ENCODE data around the gene PGLYRP2.

PGLYRP2 gene

DNA sequence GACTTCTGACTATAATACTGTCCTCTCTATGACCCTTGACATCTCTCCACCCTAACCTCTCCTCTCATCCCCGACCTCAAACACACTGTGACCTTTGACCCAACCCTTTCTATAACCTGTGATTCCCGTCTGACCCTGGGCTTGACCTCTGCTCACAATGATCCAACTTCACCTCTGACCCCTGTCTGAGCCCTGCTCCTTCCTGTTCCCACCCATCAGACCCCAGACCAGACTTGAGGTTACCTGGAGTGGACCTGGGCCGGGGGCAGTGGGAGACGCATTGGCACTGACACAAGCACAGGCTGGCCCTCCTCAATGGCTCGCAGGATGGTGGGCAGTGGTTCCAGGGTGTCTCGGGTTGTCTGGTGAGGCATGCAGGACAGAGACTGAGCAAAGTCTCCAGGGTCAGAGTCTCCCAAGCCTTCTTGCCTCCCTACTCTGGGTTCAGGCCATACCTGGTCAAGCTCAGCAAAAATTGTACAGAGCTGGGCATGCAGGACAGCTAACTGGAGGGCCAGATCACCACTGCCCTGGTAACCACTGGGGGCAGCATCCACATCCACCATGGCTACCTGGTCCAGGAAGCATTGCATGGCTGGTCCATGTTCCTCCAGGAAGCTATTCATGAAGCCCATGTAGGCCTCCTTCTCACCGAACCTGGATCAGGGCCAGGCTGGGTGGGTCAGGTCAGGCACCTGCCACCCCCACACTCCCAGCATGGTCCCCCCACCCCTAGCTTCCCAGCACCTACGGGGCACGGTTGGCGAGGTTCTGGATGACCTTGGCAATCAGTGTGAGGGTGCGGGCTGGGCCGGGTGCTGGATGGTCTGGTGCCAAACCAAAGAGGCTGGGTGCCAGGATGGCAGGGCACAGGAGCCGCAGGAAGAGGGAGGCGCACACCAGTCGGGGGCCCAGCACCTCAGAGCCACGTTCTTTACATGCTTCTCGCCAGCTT, 25.1 kb downstream of the PGLYRP2 start:
- DNase-seq: no peak

DNA sequence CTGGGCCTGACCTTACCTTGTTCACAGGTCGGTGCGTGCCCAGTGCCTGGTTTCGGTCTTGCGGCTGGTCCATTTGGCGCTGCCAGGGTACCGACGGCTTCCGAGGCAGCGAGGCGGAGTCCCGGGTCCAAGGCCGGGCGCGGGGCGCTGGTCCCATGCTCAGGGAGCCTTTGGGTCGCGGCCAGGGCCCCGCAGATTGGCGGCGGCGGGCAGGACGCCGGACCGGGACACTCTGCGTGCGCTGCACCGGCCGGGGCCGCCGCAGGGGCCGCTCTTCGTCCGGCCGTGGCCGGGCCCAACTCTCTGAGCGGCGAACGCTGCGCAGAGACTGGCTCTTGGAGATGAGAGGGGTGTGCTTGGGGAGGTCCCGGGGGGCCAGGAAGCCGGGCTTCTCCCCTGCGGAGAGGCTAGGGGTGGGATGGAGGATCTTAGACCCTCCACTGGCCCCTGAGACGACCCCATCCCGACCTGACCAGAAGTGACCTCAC, 26.2 kb downstream of the PGLYRP2 start:
- no peak for DNase-seq

DNA sequence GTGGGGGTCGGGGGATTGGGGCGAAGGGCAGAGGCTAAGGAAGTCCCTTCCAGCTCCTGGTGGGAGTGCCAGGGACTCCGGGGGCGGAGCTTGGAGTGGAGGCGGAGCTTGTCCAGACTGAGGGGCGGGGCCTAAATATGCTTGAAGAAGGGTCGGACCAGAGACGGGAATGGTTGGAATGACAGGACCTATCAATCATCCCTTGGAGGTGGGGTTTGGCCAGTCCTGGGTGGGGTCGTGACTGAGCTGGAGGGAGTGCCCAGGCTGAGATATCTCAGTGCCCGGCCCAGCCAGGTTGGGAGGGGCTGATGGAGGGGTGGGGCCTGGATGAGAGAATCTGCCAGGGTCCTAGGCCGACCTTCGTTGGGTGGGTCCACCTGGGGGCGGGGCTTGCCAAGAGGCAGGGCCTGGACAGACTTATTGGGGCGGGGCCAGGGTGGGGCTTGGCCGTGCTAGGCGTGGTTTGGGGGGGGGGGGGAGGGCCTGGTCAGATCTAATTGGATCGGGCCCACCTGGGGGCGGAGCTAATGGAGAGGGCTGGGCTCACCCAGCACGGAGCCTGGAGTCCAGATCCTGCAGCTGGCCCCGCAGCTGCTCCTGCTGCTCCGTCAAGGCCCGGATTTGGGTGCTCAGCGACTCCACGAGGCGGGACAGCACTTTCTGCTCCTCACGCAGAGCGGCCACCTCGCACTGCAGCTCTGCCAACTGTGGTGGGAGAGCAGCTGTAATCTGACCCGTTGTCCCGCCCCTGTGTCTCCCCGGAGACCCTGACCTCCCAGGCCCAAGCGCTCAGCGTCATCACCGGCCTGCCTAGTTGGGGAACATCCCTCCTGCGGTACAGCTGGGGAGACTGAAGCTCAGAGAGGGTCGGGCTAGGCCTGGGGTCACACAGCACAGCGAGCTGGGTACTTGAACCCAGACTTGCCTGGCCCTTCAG, 26.9 kb downstream of the PGLYRP2 start:
- DNase-seq: no peak

DNA sequence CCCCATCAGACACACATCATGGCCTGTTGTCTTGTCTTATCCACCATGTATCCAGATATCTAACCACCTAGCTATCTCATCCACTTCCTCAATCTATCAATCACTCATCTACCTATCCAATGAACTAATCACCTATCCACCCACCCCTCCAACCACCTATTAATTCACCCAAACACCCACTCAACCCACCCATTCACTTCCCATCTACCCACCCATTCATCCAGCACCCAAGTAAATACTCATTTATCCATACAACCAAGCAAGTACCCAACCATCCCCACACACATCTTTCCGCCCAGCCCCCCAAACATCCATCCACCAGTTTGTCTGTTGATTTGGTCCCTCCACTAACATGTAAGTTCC, 28.8 kb downstream of the PGLYRP2 start:
- DNase-seq: no peak

DNA sequence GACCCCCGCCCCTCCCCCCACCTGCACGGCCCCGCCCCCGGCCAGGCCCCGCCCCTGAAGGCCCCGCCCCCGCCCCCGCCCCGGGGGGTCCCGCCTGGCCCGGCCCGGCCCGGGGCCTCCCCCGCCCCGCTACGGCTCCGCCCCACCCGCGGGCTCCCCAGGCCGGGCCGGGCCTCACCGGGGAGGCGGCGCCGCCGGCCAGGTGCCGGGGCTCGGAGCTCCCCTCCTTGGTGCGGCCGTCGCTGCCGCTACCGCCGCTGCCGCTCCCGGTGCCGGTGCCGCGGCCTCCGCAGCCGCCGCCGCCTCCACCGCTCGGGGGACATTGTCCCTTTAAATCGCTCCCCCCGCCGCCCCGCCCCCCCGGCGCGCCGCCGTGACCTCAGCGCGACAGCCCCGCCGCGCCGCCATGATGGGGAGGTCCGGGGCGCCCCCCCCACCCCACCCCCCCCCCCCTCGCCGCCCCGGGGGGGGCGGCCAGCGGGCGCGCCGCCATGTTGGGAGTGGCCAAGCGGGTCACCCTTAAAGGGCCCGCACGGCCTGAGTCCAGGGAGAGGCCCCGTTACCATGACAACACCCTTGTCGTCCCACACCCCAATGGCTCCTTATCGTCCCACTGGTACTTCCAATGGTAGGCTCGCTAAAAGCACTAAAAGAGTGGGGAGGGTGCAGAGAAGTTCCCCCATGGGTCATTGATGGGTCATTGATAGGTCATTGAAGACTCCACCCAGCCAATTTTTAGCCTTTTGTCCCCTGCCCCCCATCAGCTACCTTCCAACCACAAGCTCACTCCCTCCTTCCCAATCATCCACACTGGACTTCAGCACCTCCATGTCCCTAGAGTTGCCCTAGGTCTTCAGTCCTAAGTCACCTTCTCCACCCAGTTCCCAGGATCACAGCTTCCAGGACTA, 29.4 kb downstream of the PGLYRP2 start, which contains the start of gene WIZ:
Gene WIZ, minus strand, starts transcription at position 337 of the 908 bp plus-strand sequence. CDS start 1,649 bp downstream, outside the sequence.
- no peak for DNase-seq

DNA sequence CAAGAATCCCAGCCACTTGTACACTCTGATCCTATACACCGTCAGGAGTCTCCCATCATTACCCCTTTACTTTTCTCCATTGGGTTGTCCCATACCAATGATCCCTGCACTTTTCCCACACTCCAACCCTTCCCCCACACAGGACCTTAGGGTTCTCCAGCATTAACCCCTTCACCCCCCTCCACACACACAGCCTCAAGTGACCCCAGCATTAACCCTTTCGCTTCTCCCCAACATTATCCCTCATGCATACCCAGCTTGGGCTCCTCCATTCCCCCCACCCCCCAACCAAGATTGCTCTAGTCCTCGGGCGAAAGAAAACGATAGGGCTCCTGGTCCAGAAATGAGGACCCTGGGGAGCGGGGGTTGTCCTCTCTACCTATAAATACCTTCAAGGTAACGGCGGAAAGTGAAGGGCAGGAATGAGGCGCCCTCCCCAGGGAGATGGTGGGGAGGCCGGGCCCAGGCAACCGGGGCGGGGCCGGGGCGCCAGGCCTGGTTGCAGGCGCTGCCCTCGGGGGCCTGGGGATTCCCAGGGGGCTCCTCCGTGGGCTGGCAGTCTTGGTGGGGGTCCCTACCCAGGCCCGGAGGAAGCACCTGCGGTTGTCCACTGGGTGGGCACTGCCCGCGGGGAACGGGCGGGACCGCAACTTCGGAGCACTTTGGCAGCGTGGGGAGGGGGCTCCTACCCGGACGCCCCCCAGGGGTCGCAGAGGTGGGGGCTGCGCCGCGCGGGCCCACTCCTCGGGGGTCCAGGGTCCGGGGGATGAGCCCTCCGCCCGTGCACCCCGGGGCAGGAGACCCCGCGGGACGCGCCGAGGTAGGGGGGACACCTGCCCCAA, 30.3 kb downstream of the PGLYRP2 start:
- DNase-seq: no peak

DNA sequence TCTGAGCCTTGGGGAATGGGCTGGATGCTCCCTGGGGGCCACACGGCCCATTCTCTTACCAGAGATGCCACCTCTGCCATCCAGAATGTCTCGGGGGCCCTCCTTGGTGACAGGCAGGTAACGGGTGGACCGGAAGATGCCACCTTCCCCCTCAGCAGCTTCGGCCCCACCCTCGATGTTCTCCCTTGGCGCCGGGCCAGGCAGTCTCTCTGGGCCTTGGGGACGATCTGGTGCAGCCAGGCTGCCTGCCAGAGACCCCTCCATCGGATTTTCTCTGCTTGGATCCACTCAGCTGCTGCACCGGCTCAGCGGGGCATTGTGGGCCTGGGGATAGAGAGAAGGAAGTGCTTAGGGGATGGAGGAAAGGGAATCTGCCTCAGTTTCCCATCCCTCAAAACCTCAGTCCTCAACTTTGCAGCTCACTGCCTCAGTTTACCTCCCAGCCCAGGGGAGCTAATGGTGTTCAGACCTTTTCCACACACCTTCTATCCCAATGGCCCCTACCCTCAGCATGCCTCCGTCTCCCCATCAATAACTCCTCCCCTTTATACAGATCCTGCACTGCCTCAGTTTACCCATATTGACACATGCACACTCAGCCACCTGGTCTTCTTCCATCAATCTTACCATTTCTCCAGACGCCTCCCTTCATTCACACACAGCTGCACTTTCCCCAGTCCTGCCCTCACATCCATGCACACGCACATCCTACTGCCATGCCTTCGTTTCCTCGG, 31.1 kb downstream of the PGLYRP2 start:
- no peak for DNase-seq

DNA sequence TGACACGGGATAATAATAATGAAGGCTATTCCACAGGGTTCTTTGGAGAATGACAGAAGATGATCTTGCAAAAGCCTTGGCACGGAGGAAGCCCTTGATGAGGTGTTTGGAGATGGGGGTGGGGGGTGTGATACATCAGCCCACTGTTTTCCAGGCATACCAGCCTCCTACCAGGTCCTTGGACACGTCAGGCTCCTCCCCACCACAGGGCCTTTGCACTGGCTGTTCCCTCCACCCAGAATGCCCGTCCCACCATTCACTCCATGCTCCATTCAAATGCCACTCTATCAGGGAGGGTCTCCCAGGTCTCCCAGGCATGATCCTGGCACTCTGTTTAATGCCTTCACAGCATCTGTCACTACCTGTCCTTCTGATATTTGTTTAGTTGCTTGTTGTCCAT, 32.2 kb downstream of the PGLYRP2 start:
- DNase-seq: no peak

DNA sequence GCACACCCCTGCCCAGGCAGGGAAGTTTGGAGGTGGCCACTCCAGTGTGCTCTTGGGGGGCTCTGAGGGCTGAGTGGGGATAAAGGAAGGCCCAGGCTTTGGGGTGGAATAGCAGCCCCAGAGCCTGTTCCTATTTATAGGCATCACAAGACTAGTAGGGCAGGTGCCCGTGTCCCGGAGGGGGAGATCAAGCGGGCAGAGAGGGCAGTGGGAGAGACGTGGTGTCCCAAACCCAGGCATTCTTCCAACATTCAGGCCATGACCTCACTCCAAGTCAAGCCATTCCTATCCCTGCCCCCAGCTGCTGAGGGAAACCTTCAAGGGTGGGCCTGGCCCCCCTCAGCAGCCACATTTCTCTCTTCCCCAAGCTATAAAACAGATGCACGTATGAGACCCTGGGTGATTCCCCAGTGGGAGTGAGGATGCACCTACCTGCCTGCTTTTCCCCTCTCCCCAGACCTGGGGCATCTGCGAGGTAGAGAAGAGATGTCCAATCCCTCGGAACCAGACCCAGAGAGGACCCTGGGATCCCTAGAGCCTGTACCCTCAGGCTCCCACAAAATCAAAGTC, 33.4 kb downstream of the PGLYRP2 start:
- no peak for DNase-seq

DNA sequence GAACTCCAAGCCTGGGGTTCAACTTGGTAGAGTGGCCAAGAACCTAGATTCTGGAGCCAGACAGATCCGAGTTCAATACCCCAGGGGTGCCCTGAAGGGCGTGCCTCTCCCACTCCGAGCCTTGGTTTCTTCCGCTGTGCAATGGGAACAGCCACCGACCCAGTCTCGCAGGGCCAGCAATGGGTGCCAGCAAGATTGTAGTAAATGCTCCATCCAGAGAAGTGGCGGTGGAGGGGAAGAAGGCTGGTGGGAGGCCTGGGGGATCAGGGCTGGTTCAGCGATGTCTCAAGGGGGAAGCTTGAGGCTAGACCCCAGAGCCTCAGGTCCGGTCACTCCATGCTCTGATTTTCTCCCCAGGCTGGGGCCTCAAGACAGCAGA, 34.1 kb downstream of the PGLYRP2 start:
- DNase-seq: no peak

DNA sequence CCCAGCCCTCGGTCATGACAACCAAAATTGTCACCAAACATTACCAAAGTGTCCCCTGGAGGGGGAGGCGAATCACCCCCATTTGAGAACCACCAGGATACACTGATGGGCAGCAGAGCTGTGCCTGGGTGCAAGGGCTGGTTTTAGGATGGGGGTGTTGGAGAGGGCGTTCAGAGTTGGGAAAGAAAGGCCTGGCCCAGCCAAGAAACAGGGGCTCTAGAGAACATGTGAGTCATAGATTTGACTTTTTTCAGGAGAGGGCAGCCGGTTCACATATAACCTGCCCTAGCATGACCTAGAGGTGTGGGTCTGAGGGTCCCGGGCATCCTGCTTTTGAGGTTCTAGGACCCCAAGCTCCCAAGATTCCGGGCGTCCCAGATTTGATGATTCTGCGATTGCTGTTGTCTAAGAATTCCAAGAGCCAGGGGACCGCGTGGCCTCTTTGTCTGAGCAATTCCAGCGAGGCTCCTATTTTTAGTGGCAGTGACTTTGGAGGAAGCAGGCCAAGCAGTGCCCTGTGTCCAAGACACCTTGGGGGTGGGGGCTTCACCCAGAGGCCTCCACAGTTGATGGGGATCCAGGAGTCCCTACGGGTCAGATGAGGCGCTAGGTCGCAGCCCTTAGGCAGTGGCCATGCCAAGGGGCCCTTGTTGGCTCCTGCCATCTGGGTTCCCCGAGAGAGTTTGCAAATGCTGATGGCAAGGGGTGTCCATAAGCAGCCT, 34.6 kb downstream of the PGLYRP2 start:
- DNase-seq: no peak

DNA sequence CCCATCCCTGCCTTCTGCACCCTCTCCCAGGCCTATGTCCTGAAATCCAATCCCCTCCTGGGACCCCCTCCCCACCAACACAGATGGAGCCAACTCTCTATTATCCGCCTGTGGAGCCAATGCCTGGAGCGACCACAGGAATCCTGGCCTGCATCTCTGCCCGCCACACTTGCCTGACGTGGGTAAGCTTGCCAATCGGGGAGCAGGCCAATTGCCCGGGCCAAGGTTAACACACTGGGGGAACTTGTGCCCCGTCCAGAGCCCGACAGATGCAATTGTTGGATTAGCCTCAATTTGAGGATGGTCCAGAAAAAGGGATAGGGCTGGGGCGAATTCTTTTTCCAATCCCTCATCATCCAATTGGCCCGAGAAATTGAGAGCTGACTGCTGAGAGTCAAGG, 35.5 kb downstream of the PGLYRP2 start:
- no peak for DNase-seq

DNA sequence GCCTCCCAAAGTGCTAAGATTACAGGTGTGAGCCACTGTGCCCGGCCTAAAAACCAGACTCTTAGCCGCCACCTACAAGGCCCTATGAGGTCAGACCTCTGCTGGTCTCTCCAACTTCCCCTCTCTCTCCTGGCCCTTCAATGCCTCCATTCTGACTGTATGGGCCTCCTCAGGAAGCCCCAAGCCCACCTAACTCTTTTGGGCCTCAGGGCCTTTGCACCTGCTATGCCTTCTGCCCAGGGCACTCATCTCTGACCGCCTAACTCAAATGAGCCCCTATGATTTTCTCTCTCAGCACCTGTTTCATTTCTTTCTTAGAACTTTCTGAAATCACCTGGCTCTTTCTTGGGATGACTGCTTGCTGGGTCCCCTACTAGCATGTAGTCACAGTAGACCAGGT, 36.0 kb downstream of the PGLYRP2 start:
- no peak for DNase-seq

DNA sequence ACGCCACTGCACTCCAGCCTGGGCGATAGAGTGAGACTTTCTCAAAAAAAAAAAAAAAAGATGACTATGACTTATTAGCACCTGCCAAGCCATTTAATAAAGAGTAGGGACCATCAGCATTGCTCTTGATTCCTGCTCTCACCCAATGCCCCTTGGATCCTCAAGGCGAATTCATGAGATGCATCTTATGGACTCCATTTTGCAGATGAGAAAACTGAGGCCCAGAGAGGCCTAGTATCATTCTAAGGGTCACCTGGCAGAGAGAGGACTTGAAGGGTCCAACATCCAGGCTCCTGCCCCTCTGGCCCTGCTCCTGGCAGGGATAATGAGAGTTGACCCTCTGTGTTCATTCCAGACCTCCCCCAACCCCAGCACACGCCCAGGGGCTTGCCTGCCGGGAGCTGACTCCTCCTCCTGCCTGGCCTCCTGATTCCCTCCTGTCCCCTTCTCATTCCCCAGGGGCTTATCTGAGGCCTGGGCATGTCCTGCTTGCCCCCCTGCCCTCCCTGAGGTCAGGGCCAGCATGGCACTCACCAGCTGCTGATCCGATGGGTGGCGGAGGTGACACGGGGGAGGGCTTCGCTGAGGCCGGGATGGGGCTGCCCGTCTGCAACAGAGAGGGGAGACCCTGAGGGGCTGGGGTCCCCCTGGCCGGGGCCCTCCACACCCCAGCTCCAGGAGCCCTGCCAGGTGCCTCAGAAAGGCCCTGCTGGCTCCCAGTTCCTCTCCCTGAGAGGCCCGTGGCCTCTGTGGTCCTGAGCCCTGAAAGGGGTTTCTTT, 37.0 kb downstream of the PGLYRP2 start:
- DNase-seq: no peak

DNA sequence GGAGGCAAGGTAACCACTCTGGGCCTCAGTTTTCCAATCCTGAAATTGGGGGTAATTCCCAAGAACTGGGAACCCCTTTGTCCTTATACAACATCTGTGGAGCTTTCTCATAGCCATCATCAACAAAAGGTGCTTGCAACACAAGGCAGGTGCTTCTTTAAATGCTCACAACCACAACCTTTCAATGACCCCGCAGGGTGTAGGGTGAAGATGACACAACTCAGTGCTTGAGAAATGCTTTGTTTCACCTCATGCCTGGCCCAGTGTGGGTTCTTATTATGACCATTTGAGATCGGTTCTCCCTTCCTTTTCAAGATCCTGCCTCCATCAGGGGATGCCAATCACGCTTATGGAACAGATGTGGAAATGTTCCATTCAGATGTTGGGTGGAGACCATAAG, 38.0 kb downstream of the PGLYRP2 start:
- DNase-seq: no peak

DNA sequence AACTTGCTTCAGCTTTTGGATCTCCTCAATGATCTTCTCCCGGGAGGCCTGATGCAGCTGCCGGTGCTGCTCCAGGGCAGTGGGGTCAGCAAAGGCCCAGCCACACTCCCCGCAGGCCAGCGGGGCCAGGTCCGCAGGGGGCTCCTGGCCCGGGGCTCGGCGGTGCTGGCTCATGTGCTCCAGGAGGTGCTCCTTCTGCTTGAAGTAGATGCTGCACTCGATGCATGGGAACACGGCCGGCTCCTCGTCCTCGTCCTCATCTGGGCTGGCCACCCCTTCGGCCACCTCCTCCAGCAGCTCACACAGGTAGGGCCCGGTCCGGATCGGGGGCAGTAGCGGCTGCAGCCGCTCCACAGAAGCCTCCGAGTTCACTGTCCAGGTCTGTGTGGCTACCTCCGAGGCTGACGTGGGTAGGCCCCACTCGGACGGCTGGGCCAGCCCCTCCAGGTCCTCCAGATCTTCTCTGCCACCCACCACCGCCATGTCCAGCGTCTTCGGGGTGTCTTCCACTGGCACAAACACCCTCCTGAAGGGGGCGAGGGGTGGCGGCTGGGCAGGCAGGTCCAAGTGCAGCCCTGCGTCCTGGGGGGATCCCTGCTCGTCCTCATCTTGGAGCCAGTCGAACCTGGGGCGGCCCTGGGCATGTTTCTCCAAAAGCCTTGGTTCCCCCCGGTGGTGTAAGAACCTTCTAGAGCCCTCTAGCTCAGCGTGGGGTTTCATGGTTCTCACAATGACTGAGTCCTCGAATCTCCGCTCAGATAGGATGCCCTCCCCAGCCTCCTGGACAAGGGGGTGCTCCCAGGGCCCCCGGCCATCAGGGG, 39.3 kb downstream of the PGLYRP2 start:
- no peak for DNase-seq

DNA sequence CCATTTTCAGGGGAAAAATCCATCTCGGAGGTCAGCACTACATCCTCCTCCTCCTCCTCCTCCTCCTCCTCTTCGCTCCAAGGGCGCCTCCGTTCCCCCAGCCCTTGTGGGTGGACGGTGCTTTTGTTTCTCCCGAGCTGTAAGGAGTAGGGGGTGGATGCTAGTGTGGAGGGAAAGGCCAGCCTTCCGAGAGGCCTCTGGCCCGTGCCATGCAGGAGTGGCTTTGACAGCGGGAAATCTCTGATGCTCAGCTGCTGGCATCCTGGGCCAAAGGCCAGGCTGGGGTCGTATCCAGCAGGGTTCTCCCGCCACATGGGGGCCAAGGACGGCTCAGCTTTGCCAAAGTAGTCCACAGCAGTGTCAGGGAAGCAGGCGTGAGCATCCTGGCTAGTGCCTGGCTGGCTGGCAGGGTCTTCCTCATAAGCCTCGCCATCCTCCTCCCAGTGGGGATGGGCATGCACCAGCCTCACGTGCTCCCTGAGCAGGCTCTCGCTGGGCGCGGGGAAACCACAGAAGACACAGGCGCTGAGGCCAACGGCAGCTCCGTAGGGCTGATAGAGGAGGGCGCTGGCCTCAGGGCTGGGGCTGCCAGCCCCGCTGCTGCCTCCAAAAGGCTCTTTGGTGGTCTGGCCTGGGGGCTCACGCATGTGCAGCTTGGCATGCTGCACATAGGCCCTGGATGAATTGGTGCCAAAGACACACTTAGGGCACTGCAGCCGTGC, 40.1 kb downstream of the PGLYRP2 start:
- DNase-seq: no peak
